Esophagus squamous epithelium (tissue), 4 donors: ENCODE data around the gene KIFC3.

ENCODE experiments used
- POLR2A ChIP-seq, 4 donors: fragments of 450-650 bp; IDR thresholded peaks; one replicate each; pipeline ENCODE4 v1.6.1; 2017; ENCODE audit warnings: antibody characterized with exemption in 4 of 4, mild to moderate bottlenecking in 4 of 4, moderate library complexity in 3 of 4
- TF ChIP-seq, protein P1 (sequence below), 6 experiments: fragments of 450-650 bp in 4 of 6; fragments of 200-600 bp in 2 of 6; sonication (generic) in 2 of 6; IDR thresholded peaks; one replicate each; pipeline ENCODE4 v1.5.1; 2016 to 2019; ENCODE audit warnings: antibody characterized with exemption in 6 of 6, mild to moderate bottlenecking in 4 of 6, moderate library complexity in 4 of 6

DNA sequence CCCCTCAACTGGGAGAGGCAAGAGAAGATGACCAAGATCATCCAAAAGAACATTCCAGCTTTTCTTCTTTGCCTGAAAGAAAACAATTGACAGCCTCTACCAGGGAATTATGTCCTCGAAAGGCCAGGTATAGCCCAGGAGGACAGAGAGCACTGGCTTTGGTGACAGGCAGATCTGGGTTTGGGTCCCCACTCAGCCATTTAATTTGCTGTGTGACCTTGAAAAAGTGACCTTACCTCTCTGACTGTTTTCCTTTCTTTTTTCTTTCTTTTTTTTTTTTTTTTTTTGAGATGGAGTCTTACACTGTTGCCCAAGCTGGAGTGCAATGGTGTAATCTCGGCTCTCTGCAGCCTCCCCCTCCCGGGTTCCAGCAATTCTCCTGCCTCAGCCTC is 27.7 kb upstream of the KIFC3 start:
- TF ChIP-seq POLR2A (IDR thresholded peaks at IDR 0.05) = no peak
- TF ChIP-seq, protein P1, sequence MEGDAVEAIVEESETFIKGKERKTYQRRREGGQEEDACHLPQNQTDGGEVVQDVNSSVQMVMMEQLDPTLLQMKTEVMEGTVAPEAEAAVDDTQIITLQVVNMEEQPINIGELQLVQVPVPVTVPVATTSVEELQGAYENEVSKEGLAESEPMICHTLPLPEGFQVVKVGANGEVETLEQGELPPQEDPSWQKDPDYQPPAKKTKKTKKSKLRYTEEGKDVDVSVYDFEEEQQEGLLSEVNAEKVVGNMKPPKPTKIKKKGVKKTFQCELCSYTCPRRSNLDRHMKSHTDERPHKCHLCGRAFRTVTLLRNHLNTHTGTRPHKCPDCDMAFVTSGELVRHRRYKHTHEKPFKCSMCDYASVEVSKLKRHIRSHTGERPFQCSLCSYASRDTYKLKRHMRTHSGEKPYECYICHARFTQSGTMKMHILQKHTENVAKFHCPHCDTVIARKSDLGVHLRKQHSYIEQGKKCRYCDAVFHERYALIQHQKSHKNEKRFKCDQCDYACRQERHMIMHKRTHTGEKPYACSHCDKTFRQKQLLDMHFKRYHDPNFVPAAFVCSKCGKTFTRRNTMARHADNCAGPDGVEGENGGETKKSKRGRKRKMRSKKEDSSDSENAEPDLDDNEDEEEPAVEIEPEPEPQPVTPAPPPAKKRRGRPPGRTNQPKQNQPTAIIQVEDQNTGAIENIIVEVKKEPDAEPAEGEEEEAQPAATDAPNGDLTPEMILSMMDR (IDR thresholded peaks at IDR 0.05) = no peak
